ENCODE measurements around the gene USP3. TPM values are rescaled to one million over a fixed set of nuclear protein-coding genes. Genes with fewer than 3 reads are reported as not detected.

Gene USP3
- total and polyA plus RNA-seq, 10 of the 15 experiments (the other 5 are each of a cell fraction or from before 2014, with no cell fraction given), result 23.8 to 64.5 (median 50.3) TPM

DNA sequence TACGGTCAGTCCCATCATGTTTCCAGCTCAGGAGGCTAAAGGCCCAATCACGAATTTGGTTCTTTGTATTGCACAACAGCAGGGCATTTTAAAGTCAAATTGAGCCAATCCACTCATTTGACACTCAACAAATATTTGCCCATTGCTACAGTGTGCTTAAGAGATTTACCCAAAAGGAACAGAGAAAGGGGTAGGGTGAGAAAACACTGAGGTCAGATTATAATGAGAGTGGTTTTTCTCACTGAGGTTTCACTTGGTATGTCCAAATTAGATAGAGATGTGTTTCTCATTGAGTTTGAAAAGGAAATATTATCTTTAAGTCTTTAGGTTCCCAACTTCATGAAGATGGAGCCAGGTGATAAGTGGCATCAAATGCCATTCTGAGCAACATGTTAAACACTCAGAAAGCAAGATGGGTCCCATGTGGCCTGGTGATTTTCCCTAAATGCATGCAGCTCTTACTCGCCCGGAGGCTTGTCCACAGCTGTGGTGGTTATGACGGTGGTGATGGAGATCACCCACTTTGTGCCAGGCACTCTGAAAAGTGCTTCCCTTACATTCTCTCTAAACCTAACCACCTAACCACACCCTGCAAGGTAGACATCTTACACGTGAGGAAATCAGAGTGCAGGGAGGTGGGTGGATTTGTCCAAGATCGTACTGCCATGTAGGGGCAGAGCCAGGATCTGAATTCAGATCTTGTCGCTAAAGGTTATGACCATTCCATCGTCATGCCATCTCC is 31.2 kb upstream of the USP3 start (continued):
- TF ChIP-seq, protein P1, sequence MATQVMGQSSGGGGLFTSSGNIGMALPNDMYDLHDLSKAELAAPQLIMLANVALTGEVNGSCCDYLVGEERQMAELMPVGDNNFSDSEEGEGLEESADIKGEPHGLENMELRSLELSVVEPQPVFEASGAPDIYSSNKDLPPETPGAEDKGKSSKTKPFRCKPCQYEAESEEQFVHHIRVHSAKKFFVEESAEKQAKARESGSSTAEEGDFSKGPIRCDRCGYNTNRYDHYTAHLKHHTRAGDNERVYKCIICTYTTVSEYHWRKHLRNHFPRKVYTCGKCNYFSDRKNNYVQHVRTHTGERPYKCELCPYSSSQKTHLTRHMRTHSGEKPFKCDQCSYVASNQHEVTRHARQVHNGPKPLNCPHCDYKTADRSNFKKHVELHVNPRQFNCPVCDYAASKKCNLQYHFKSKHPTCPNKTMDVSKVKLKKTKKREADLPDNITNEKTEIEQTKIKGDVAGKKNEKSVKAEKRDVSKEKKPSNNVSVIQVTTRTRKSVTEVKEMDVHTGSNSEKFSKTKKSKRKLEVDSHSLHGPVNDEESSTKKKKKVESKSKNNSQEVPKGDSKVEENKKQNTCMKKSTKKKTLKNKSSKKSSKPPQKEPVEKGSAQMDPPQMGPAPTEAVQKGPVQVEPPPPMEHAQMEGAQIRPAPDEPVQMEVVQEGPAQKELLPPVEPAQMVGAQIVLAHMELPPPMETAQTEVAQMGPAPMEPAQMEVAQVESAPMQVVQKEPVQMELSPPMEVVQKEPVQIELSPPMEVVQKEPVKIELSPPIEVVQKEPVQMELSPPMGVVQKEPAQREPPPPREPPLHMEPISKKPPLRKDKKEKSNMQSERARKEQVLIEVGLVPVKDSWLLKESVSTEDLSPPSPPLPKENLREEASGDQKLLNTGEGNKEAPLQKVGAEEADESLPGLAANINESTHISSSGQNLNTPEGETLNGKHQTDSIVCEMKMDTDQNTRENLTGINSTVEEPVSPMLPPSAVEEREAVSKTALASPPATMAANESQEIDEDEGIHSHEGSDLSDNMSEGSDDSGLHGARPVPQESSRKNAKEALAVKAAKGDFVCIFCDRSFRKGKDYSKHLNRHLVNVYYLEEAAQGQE (IDR thresholded peaks at IDR 0.05; ENCODE audit: low read depth, low read length), result no peak
- TF ChIP-seq, protein P2, sequence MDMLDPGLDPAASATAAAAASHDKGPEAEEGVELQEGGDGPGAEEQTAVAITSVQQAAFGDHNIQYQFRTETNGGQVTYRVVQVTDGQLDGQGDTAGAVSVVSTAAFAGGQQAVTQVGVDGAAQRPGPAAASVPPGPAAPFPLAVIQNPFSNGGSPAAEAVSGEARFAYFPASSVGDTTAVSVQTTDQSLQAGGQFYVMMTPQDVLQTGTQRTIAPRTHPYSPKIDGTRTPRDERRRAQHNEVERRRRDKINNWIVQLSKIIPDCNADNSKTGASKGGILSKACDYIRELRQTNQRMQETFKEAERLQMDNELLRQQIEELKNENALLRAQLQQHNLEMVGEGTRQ (IDR thresholded peaks at IDR 0.05; ENCODE audit: borderline replicate concordance, low read depth, low read length), result no peak
- TF ChIP-seq EZH2 (IDR thresholded peaks at IDR 0.05; ENCODE audit: borderline replicate concordance, control insufficient read depth, low read depth, low read length), result no peak
- peak; percentile 8 for TF ChIP-seq IKZF1 (conservative IDR thresholded peaks at IDR 0.05)
- TF ChIP-seq, protein P3, sequence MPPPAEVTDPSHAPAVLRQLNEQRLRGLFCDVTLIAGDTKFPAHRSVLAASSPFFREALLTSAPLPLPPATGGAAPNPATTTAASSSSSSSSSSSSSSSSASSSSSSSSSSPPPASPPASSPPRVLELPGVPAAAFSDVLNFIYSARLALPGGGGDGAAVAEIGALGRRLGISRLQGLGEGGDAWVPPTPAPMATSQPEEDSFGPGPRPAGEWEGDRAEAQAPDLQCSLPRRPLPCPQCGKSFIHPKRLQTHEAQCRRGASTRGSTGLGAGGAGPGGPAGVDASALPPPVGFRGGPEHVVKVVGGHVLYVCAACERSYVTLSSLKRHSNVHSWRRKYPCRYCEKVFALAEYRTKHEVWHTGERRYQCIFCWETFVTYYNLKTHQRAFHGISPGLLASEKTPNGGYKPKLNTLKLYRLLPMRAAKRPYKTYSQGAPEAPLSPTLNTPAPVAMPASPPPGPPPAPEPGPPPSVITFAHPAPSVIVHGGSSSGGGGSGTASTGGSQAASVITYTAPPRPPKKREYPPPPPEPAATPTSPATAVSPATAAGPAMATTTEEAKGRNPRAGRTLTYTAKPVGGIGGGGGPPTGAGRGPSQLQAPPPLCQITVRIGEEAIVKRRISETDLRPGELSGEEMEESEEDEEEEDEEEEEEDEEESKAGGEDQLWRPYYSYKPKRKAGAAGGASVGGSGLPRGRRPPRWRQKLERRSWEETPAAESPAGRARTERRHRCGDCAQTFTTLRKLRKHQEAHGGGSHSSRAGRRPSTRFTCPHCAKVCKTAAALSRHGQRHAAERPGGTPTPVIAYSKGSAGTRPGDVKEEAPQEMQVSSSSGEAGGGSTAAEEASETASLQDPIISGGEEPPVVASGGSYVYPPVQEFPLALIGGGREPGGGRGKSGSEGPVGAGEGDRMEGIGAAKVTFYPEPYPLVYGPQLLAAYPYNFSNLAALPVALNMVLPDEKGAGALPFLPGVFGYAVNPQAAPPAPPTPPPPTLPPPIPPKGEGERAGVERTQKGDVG (CRISPR knock-in tag; IDR thresholded peaks at IDR 0.05), result no peak
- TF ChIP-seq MYB (IDR thresholded peaks at IDR 0.05; ENCODE audit: borderline replicate concordance, low read depth, low read length), result no peak
- 0 out of 2 replicates have a peak, but pooled peaks have one; percentile 7 for TF ChIP-seq HDGF (IDR thresholded peaks at IDR 0.05)
- TF ChIP-seq, protein P4, sequence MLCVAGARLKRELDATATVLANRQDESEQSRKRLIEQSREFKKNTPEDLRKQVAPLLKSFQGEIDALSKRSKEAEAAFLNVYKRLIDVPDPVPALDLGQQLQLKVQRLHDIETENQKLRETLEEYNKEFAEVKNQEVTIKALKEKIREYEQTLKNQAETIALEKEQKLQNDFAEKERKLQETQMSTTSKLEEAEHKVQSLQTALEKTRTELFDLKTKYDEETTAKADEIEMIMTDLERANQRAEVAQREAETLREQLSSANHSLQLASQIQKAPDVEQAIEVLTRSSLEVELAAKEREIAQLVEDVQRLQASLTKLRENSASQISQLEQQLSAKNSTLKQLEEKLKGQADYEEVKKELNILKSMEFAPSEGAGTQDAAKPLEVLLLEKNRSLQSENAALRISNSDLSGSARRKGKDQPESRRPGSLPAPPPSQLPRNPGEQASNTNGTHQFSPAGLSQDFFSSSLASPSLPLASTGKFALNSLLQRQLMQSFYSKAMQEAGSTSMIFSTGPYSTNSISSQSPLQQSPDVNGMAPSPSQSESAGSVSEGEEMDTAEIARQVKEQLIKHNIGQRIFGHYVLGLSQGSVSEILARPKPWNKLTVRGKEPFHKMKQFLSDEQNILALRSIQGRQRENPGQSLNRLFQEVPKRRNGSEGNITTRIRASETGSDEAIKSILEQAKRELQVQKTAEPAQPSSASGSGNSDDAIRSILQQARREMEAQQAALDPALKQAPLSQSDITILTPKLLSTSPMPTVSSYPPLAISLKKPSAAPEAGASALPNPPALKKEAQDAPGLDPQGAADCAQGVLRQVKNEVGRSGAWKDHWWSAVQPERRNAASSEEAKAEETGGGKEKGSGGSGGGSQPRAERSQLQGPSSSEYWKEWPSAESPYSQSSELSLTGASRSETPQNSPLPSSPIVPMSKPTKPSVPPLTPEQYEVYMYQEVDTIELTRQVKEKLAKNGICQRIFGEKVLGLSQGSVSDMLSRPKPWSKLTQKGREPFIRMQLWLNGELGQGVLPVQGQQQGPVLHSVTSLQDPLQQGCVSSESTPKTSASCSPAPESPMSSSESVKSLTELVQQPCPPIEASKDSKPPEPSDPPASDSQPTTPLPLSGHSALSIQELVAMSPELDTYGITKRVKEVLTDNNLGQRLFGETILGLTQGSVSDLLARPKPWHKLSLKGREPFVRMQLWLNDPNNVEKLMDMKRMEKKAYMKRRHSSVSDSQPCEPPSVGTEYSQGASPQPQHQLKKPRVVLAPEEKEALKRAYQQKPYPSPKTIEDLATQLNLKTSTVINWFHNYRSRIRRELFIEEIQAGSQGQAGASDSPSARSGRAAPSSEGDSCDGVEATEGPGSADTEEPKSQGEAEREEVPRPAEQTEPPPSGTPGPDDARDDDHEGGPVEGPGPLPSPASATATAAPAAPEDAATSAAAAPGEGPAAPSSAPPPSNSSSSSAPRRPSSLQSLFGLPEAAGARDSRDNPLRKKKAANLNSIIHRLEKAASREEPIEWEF (IDR thresholded peaks at IDR 0.05; ENCODE audit: insufficient replicate concordance, low read depth, low read length), result peak; percentile 88
- TF ChIP-seq MXI1 (IDR thresholded peaks at IDR 0.05; ENCODE audit: low read depth, low read length), result 0 out of 2 replicates have a peak, but pooled peaks have one; percentile 20
- 0 out of 2 replicates have a peak, but pooled peaks have one; percentile 26 for TF ChIP-seq LARP7 (IDR thresholded peaks at IDR 0.05)
- 0 out of 2 replicates have a peak, but pooled peaks have one; percentile 46 for TF ChIP-seq DPF2 (IDR thresholded peaks at IDR 0.05)
- peak; percentile 48; the same call in 1 of the 2 replicates for TF ChIP-seq NFIC (IDR thresholded peaks at IDR 0.05; ENCODE audit: low read depth, low read length)
- no peak; the same call in 1 of the 2 replicates for TF ChIP-seq POLR2A (IDR thresholded peaks at IDR 0.05; ENCODE audit: low read depth, low read length)
